Measurements from ENCODE around the gene HOXB5.

Gene HOXB5

GRCh38 chr17:48575066-48575582, 18.5 kb downstream of the HOXB5 start (continued):
- TF ChIP-seq ZNF488 (tag by site-specific recombination; IDR thresholded peaks at IDR 0.05) (0 out of 2 replicates have a peak, but pooled peaks have one; percentile 78), ZNF433 (tag by site-specific recombination; IDR thresholded peaks at IDR 0.05; ENCODE audit: low read depth) (no peak), ZNF585B (tag by site-specific recombination; IDR thresholded peaks at IDR 0.05) (no peak), ZNF610 (tag by site-specific recombination; IDR thresholded peaks at IDR 0.05; ENCODE audit: borderline replicate concordance) (no peak), ZNF24 (tag by site-specific recombination; IDR thresholded peaks at IDR 0.05) (peak; percentile 80), EGR2 (tag by site-specific recombination; IDR thresholded peaks at IDR 0.05; ENCODE audit: low read depth) (no peak), ZBTB21 (tag by site-specific recombination; IDR thresholded peaks at IDR 0.05) (0 out of 2 replicates have a peak, but pooled peaks have one; percentile 9), ZNF362 (tag by site-specific recombination; IDR thresholded peaks at IDR 0.05) (no peak), KLF1 (tag by site-specific recombination; IDR thresholded peaks at IDR 0.05) (peak; percentile 95), ZNF391 (tag by site-specific recombination; IDR thresholded peaks at IDR 0.05; ENCODE audit: borderline replicate concordance, low read depth) (peak; percentile 85; the same call in 1 of the 2 replicates), YY1 (tag by site-specific recombination; IDR thresholded peaks at IDR 0.05) (0 out of 2 replicates have a peak, but pooled peaks have one; percentile 11), ZNF398 (tag by site-specific recombination; IDR thresholded peaks at IDR 0.05) (peak; percentile 31; the same call in 1 of the 2 replicates), GLI4 (tag by site-specific recombination; IDR thresholded peaks at IDR 0.05) (no peak), HIC1 (tag by site-specific recombination; IDR thresholded peaks at IDR 0.05) (peak; percentile 59; the same call in 1 of the 2 replicates), GLI2 (tag by site-specific recombination; IDR thresholded peaks at IDR 0.05; ENCODE audit: borderline replicate concordance, low read depth) (peak; percentile 76), ZNF664 (tag by site-specific recombination; IDR thresholded peaks at IDR 0.05) (0 out of 2 replicates have a peak, but pooled peaks have one; percentile 11), ZNF776 (tag by site-specific recombination; IDR thresholded peaks at IDR 0.05; ENCODE audit: borderline replicate concordance) (no peak), OSR2 (tag by site-specific recombination; IDR thresholded peaks at IDR 0.05) (peak; percentile 88), TSHZ1 (tag by site-specific recombination; IDR thresholded peaks at IDR 0.05; ENCODE audit: borderline replicate concordance) (peak; percentile 68; the same call in 1 of the 2 replicates), ZNF580 (tag by site-specific recombination; IDR thresholded peaks at IDR 0.05) (peak; percentile 73; the same call in 1 of the 2 replicates), ZNF513 (tag by site-specific recombination; IDR thresholded peaks at IDR 0.05) (no peak), ATF2 (tag by site-specific recombination; IDR thresholded peaks at IDR 0.05; ENCODE audit: low read depth) (no peak), ELK4 (IDR thresholded peaks at IDR 0.05; ENCODE audit: borderline replicate concordance, low read depth, low read length) (no peak), ZNF544 (tag by site-specific recombination; IDR thresholded peaks at IDR 0.05) (no peak)
